ENCODE data around the gene CDC7. TPM values are rescaled to one million over a fixed set of nuclear protein-coding genes. Genes with fewer than 3 reads are reported as not detected.

CDC7 gene
- polyA plus RNA-seq, 2 of the 4 experiments (the other 2 are of a cell fraction): 10.1 to 16.8 TPM

DNA sequence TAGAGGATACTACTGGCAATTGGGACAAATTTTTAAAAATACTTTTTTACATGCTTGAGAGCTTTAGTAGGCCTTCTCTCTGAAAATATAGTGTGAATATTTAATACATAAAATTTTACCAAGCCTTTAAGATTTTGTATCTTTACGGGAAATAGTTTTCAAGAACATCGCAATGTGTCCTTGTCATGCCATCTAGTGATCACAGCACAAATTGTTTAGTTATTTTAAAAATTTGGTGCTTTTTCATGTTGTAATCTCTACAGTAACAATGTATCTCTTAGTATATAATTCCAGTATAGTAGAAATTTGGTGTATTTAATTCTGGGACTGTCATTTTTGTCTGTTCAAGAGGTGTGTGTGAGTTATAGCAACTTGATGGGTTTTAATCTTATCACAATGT lies 6.7 kb downstream of the CDC7 start:
- ATAC-seq (no peak), DNase-seq (ENCODE audit: low read depth in 1 of 2, low spot score in 1 of 2) (no peak), FAIRE-seq (no peak)
- ChIA-PET POLR2A (no interaction called here), CTCF (interaction anchor here (1.0 to 3.4 kb wide), 2 partner anchors 225 to 420 kb away, joined by 3 to 16 read pairs; no protein-coding TSS in a partner anchor)
- Histone ChIP-seq H3K4me3 (no peak overlapping the region), H3K27ac (no peak overlapping the region), H3K4me1 (peaks cover 12% of the 10 kb centered on the region), H3K9me3 (no peaks in the 10 kb centered on the region), H3K4me2 (no peak overlapping the region)
- 91% methylated on average over 2 of the region's 2 CpGs for WGBS (ENCODE audit: missing lambda C conversion rate)
- TF ChIP-seq, protein P1, sequence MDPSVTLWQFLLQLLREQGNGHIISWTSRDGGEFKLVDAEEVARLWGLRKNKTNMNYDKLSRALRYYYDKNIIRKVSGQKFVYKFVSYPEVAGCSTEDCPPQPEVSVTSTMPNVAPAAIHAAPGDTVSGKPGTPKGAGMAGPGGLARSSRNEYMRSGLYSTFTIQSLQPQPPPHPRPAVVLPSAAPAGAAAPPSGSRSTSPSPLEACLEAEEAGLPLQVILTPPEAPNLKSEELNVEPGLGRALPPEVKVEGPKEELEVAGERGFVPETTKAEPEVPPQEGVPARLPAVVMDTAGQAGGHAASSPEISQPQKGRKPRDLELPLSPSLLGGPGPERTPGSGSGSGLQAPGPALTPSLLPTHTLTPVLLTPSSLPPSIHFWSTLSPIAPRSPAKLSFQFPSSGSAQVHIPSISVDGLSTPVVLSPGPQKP (IDR thresholded peaks at IDR 0.05; ENCODE audit: low read depth, low read length): no peak
- TF ChIP-seq, protein P2, sequence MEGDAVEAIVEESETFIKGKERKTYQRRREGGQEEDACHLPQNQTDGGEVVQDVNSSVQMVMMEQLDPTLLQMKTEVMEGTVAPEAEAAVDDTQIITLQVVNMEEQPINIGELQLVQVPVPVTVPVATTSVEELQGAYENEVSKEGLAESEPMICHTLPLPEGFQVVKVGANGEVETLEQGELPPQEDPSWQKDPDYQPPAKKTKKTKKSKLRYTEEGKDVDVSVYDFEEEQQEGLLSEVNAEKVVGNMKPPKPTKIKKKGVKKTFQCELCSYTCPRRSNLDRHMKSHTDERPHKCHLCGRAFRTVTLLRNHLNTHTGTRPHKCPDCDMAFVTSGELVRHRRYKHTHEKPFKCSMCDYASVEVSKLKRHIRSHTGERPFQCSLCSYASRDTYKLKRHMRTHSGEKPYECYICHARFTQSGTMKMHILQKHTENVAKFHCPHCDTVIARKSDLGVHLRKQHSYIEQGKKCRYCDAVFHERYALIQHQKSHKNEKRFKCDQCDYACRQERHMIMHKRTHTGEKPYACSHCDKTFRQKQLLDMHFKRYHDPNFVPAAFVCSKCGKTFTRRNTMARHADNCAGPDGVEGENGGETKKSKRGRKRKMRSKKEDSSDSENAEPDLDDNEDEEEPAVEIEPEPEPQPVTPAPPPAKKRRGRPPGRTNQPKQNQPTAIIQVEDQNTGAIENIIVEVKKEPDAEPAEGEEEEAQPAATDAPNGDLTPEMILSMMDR (IDR thresholded peaks at IDR 0.05): peak; percentile 6; the same call in 1 of the 3 replicates

DNA sequence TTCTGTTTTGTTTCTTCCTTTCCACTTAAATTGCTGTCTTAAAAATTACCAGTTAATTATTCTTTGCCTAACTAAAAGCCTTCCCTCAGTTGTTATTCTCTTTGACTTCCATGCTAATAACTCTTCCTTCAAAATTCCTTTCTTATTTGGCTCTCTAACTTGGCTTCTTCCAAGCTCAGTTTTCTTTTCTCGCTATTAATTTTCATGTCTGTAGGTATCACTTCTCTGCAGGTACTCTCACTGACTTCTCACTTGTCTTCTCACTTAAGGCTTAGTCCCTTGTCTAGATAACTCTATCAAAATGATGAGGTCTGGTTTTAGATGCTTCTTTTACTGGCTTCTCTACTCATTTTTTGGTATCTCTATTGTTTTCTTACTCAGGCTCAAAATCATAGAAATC lies 10.1 kb downstream of the CDC7 start:
- FAIRE-seq (no peak), DNase-seq (ENCODE audit: low read depth in 1 of 2, low spot score in 1 of 2) (no peak), ATAC-seq (no peak)
- Histone ChIP-seq H3K4me2 (no peak overlapping the region), H3K27ac (no peak overlapping the region), H3K9me3 (no peaks in the 10 kb centered on the region), H3K4me3 (no peak overlapping the region), H3K4me1 (no peaks in the 10 kb centered on the region)
- CTCF ChIA-PET: interaction anchor here (0.5 to 4.4 kb wide), 5 partner anchors 18 to 781 kb away, joined by 3 to 27 read pairs (median 16); no protein-coding TSS in a partner anchor
- POLR2A ChIA-PET: no interaction called here
- 96% methylated on average over 1 of the region's 1 CpG for WGBS (ENCODE audit: missing lambda C conversion rate)
- TF ChIP-seq MAFK (IDR thresholded peaks at IDR 0.05; ENCODE audit: partially characterized antibody) (no peak), RFX5 (IDR thresholded peaks at IDR 0.05) (no peak), RARB (CRISPR knock-in tag; IDR thresholded peaks at IDR 0.05) (no peak), ZC3H11A (IDR thresholded peaks at IDR 0.05) (no peak), KDM1A (IDR thresholded peaks at IDR 0.05; ENCODE audit: low read depth) (no peak), JUN (IDR thresholded peaks at IDR 0.05) (no peak), GATA3 (IDR thresholded peaks at IDR 0.05; ENCODE audit: borderline replicate concordance) (no peak), ZFP36 (IDR thresholded peaks at IDR 0.05; ENCODE audit: borderline replicate concordance, partially characterized antibody) (no peak), CEBPB (IDR thresholded peaks at IDR 0.05) (no peak), HOXB5 (CRISPR knock-in tag; IDR thresholded peaks at IDR 0.05) (no peak), RAD21 (conservative IDR thresholded peaks at IDR 0.05 in 1 of 2, IDR thresholded peaks at IDR 0.05 in 1 of 2) (no peak), CBX2 (IDR thresholded peaks at IDR 0.05; ENCODE audit: borderline replicate concordance, low read depth) (no peak), RCOR1 (IDR thresholded peaks at IDR 0.05; ENCODE audit: low read depth, low read length) (no peak), SMC3 (IDR thresholded peaks at IDR 0.05) (no peak), RNF2 (IDR thresholded peaks at IDR 0.05; ENCODE audit: borderline replicate concordance, low read depth) (no peak)
- TF ChIP-seq, protein P3, sequence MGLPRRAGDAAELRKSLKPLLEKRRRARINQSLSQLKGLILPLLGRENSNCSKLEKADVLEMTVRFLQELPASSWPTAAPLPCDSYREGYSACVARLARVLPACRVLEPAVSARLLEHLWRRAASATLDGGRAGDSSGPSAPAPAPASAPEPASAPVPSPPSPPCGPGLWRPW (IDR thresholded peaks at IDR 0.05): no peak
- TF ChIP-seq, protein P4, sequence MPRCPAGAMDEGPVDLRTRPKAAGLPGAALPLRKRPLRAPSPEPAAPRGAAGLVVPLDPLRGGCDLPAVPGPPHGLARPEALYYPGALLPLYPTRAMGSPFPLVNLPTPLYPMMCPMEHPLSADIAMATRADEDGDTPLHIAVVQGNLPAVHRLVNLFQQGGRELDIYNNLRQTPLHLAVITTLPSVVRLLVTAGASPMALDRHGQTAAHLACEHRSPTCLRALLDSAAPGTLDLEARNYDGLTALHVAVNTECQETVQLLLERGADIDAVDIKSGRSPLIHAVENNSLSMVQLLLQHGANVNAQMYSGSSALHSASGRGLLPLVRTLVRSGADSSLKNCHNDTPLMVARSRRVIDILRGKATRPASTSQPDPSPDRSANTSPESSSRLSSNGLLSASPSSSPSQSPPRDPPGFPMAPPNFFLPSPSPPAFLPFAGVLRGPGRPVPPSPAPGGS (IDR thresholded peaks at IDR 0.05): no peak

DNA sequence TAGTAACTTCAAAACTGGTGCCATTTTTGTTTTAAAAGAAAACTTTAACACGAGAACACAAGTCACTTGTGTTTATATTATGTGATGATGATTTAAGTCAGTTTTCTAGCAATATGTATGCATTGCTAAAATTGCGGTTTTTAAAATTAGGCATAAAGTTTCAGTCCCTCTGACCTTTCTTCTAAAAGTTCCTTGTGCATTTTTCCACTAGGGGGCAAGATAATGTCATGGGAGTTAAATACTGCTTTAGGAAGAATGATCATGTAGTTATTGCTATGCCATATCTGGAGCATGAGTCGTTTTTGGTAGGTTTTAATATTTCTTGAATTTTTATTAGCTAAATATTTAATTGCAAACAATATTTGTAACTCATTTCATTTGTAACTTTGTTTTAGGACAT lies 10.7 kb downstream of the CDC7 start:
- no peak overlapping the region for H3K4me2 ChIP-seq
- ChIA-PET CTCF (interaction anchor here (0.6 to 4.4 kb wide), 17 partner anchors 10 to 781 kb away, joined by 3 to 27 read pairs (median 4); partner anchors contain the start of gene TGFBR3), POLR2A (no interaction called here)
- DNase-seq (ENCODE audit: low read depth in 1 of 2, low spot score in 1 of 2) (peak; percentile 9 to 51), FAIRE-seq (no peak), ATAC-seq (peak in 1 of 2 experiments; percentile 59; a peak in 3 of 6 replicates)
- H3K4me3 ChIP-seq: no peak overlapping the region
- 30% methylated on average over 3 of the region's 3 CpGs for WGBS (ENCODE audit: missing lambda C conversion rate)
- H3K9me3 ChIP-seq: no peaks in the 10 kb centered on the region
- H3K4me1 ChIP-seq: no peaks in the 10 kb centered on the region
- no peak overlapping the region for H3K27ac ChIP-seq
- TF ChIP-seq, protein P5, sequence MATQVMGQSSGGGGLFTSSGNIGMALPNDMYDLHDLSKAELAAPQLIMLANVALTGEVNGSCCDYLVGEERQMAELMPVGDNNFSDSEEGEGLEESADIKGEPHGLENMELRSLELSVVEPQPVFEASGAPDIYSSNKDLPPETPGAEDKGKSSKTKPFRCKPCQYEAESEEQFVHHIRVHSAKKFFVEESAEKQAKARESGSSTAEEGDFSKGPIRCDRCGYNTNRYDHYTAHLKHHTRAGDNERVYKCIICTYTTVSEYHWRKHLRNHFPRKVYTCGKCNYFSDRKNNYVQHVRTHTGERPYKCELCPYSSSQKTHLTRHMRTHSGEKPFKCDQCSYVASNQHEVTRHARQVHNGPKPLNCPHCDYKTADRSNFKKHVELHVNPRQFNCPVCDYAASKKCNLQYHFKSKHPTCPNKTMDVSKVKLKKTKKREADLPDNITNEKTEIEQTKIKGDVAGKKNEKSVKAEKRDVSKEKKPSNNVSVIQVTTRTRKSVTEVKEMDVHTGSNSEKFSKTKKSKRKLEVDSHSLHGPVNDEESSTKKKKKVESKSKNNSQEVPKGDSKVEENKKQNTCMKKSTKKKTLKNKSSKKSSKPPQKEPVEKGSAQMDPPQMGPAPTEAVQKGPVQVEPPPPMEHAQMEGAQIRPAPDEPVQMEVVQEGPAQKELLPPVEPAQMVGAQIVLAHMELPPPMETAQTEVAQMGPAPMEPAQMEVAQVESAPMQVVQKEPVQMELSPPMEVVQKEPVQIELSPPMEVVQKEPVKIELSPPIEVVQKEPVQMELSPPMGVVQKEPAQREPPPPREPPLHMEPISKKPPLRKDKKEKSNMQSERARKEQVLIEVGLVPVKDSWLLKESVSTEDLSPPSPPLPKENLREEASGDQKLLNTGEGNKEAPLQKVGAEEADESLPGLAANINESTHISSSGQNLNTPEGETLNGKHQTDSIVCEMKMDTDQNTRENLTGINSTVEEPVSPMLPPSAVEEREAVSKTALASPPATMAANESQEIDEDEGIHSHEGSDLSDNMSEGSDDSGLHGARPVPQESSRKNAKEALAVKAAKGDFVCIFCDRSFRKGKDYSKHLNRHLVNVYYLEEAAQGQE (IDR thresholded peaks at IDR 0.05): no peak
- TF ChIP-seq HEYL (CRISPR knock-in tag; IDR thresholded peaks at IDR 0.05) (no peak), RCOR1 (IDR thresholded peaks at IDR 0.05; ENCODE audit: low read depth, low read length) (no peak), RAD21 (conservative IDR thresholded peaks at IDR 0.05 in 1 of 2, IDR thresholded peaks at IDR 0.05 in 1 of 2) (peak; percentile 72 to 75)
- TF ChIP-seq, protein P6, sequence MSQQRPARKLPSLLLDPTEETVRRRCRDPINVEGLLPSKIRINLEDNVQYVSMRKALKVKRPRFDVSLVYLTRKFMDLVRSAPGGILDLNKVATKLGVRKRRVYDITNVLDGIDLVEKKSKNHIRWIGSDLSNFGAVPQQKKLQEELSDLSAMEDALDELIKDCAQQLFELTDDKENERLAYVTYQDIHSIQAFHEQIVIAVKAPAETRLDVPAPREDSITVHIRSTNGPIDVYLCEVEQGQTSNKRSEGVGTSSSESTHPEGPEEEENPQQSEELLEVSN (IDR thresholded peaks at IDR 0.05; ENCODE audit: borderline replicate concordance, low read depth): no peak
- TF ChIP-seq, protein P2 (IDR thresholded peaks at IDR 0.05): peak; percentile 68

All from A549 (cell line).